Stimulated activated memory B cell treated with anti-CD40 and anti-IgM and Interleukin-4, amounts not matched to agents 10 μg/mL and 1 μg/mL and 100 μg/mL, for 72 hours (primary cell): ENCODE results near the gene DAPK1.
"Not testable (repeated sequence)": the region's sequence is repeated elsewhere in the genome, so short reads cannot be mapped to it uniquely, and the experiment has no call there.

Experiments
- ATAC-seq: fragments of 150-1000 bp; cut with Tn5 transposase; 2 replicates; pipeline ENCODE4 v1.10.0; 2021
- H3K27ac Mint-ChIP-seq: one replicate; pipeline ENCODE4 v1.8.0; 2022; ENCODE audit warnings: mild to moderate bottlenecking, mixed read lengths
- H3K27me3 Mint-ChIP-seq: one replicate; pipeline ENCODE4 v1.8.0; 2022; ENCODE audit warnings: mixed read lengths
- H3K36me3 Mint-ChIP-seq: one replicate; pipeline ENCODE4 v1.8.0; 2022; ENCODE audit warnings: mixed read lengths
- H3K4me1 Mint-ChIP-seq: one replicate; pipeline ENCODE4 v1.8.0; 2022; ENCODE audit warnings: mixed read lengths
- H3K4me3 Mint-ChIP-seq: one replicate; pipeline ENCODE4 v1.8.0; 2022; ENCODE audit warnings: mild to moderate bottlenecking, moderate library complexity, mixed read lengths
- H3K9me3 Mint-ChIP-seq: one replicate; pipeline ENCODE4 v1.8.0; 2022; ENCODE audit warnings: mixed read lengths

The DAPK1 gene

DNA sequence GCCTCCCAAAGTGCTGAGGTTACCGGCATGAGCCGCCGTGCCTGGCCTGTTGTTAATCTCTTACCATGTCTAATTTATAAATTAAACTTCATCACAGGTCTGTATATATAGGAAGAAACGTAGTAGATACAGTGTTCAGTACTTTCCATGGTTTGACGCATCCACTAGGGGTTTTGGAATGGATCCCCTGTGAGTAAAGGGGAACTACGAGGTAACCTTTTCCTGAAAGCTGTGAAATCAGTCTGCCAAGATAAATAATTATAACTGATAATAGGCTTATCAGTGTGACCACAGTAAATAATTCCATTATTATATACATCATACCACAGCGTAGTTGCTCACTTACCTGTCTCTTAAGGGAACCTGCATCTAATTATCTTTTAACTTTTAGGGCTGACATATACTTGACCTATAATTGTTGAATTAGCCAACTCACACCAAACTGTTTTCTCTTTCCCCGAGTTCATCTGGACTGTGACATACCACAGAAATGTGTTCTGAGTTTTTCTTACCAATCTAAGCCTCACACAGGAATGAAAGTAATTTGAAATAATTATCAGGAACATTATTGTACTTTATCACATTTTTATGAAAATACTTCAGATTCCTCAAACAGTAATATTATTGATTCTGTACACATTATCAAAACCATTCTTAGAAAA is 42.9 kb downstream of the DAPK1 start:
- Mint-ChIP-seq H3K4me1 (no peaks in the 10 kb centered on the region), H3K27ac (no peak overlapping the region), H3K36me3 (no peaks in the 10 kb centered on the region), H3K4me3 (no peak overlapping the region), H3K27me3 (no peaks in the 10 kb centered on the region), H3K9me3 (no peaks in the 10 kb centered on the region)
- ATAC-seq = no peak

DNA sequence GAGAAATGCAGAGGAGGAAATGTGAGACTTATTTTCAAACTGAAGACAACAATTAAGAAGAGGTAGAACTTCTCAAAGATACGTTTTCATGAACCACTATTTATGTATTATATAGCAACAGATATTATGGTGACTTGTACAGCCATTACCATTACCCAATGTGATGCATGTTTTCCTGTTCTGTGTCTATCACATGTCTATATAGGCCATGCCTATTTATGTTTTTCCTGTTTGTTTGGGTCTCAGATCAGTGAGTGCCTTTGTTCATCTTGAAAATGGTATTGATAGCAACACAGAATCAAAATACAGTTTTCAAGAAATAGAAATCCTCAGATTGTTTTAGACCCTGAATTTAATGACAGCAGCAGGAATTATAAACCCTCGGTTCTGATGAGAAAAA is 44.0 kb downstream of the DAPK1 start:
- H3K4me1 Mint-ChIP-seq = no peaks in the 10 kb centered on the region
- no peaks in the 10 kb centered on the region for H3K27me3 Mint-ChIP-seq
- H3K4me3 Mint-ChIP-seq = no peak overlapping the region
- no peaks in the 10 kb centered on the region for H3K9me3 Mint-ChIP-seq
- ATAC-seq = no peak
- H3K36me3 Mint-ChIP-seq = no peaks in the 10 kb centered on the region
- no peak overlapping the region for H3K27ac Mint-ChIP-seq

DNA sequence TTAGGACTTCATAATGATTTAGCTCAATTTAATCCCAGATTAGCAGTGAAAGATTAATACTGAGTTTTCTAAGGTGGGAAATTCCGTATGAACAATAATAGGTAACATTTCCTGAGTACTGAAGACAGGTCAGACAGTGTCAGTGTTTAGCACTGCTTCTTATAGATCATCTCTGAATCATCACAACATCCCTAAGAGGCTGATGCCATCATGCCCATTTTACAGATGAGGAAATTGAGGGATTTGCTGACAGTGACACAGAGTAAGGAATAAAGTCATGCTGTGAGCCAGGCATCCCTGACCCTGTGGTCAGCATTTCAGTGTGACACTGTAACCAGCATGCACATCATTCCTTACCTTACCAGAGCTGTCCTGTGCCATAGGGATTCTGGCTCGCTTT is 44.5 kb downstream of the DAPK1 start:
- H3K4me1 Mint-ChIP-seq = no peaks in the 10 kb centered on the region
- no peak for ATAC-seq
- H3K4me3 Mint-ChIP-seq = no peak overlapping the region
- H3K36me3 Mint-ChIP-seq = no peaks in the 10 kb centered on the region
- H3K27me3 Mint-ChIP-seq = no peaks in the 10 kb centered on the region
- H3K9me3 Mint-ChIP-seq = no peaks in the 10 kb centered on the region
- no peak overlapping the region for H3K27ac Mint-ChIP-seq

DNA sequence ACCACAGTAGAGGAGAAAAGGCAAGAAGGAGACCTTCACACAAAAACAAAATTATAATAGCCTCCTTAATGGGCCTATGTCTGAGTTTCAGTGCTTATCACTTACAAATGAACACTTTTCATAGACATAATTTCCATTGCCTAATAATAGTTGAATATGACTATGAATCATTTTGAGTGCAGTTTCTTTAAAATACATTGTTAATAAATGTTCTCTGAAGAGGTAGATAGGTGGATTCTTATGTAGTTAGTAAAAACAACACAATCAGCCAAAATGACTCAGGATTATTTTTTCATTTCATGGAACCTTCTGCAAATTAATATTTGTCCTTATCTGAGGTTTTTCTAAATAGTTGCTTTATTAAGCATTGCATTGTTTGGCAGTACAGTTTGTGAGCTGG is 45.6 kb downstream of the DAPK1 start:
- Mint-ChIP-seq H3K27ac (no peak overlapping the region), H3K27me3 (no peaks in the 10 kb centered on the region), H3K9me3 (no peaks in the 10 kb centered on the region)

DNA sequence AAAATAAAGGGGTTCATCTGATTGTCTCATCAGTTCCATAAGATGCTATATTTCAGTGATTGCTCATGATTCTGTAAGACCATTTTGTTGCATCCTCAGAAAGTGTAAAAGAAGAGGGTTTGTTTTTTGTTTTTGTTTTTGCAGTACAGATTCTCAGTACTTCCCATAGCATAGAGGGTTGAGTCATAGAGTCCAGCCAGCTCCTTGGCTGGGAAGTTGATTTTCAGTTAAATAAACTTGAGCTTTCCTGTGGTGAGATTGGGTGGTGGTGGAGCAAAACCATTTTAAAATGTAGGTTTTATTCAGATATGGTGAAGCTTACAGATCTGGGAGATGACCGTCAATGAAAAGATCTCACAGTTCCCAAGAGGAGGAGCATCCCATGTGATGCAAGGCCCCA is 48.2 kb downstream of the DAPK1 start:
- Mint-ChIP-seq H3K36me3 (no peaks in the 10 kb centered on the region), H3K27me3 (no peaks in the 10 kb centered on the region), H3K27ac (no peak overlapping the region), H3K4me1 (no peaks in the 10 kb centered on the region), H3K9me3 (no peaks in the 10 kb centered on the region), H3K4me3 (no peak overlapping the region)
- ATAC-seq = no peak

More for the DNA sequence above, 45.6 kb downstream of the DAPK1 start:
- no peak for ATAC-seq
- Mint-ChIP-seq H3K4me1 (no peaks in the 10 kb centered on the region), H3K36me3 (no peaks in the 10 kb centered on the region), H3K4me3 (no peak overlapping the region)

DNA sequence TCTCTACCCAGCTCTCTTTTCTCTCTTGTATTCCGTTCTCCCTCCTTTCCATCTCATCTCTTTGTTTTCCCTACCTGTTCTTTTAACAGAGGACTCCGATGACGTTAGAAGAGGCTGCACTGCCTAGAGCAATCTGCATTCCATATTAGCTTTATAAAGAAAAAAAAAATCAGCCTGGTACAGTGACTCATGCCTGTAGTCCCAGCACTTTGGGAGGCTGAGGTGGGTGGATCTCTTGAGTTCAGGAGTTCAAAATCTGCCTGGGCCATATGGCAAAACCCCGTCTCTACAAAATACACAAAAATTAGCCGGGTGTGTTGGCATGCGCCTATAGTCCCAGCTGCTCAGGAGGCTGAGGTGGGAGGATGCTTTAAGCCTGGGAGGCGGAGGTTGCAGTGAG is 49.0 kb downstream of the DAPK1 start:
- no peak overlapping the region for H3K27ac Mint-ChIP-seq
- H3K27me3 Mint-ChIP-seq = no peaks in the 10 kb centered on the region
- no peak for ATAC-seq
- H3K4me1 Mint-ChIP-seq = no peaks in the 10 kb centered on the region
- no peaks in the 10 kb centered on the region for H3K36me3 Mint-ChIP-seq
- H3K9me3 Mint-ChIP-seq = no peaks in the 10 kb centered on the region
- H3K4me3 Mint-ChIP-seq = no peak overlapping the region

DNA sequence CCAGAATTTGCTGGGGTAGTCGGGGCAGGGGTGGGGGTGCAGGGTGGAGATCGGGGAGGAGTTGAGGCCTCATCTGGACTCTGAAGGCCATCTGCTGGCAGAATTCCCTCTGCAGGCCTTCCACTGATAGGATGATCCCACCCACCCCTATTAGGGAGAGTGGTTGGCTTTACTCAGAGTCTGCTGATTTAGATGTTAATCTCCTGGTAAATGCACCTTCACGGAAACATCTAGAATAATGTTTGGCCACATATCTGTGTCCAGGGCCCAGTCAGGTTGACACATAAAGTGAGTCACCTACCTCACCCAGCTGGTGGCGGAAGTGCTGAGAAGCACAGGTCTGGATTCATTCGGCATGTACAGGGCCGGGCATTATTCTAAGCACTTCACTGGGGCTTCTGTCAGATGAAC is 50.0 kb downstream of the DAPK1 start:
- no peak for ATAC-seq
- no peak overlapping the region for H3K4me3 Mint-ChIP-seq
- no peaks in the 10 kb centered on the region for H3K27me3 Mint-ChIP-seq
- no peaks in the 10 kb centered on the region for H3K4me1 Mint-ChIP-seq
- no peaks in the 10 kb centered on the region for H3K9me3 Mint-ChIP-seq
- H3K36me3 Mint-ChIP-seq = no peaks in the 10 kb centered on the region
- H3K27ac Mint-ChIP-seq = no peak overlapping the region

DNA sequence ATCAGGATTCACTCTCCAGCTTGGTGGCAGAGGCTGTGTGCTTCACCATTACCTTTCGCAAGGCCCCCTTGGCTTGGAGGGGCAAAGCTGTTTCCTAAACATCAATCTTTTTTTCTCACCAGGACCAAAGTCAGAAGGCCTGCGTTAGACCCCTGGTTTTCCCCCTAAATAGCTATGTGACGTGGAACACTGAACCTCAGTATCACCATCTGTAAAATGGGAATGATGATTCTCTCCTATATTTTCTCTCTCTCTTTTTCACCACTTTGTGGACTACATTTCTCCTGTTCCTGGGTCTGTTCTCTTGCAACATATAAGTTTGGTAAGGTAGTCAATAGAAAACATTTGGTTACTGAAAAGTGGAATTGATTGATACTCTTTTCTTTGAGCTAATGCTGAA is 50.5 kb downstream of the DAPK1 start:
- no peaks in the 10 kb centered on the region for H3K36me3 Mint-ChIP-seq
- no peak for ATAC-seq
- H3K9me3 Mint-ChIP-seq = no peaks in the 10 kb centered on the region
- no peak overlapping the region for H3K27ac Mint-ChIP-seq
- no peaks in the 10 kb centered on the region for H3K4me1 Mint-ChIP-seq
- H3K4me3 Mint-ChIP-seq = no peak overlapping the region
- no peaks in the 10 kb centered on the region for H3K27me3 Mint-ChIP-seq

DNA sequence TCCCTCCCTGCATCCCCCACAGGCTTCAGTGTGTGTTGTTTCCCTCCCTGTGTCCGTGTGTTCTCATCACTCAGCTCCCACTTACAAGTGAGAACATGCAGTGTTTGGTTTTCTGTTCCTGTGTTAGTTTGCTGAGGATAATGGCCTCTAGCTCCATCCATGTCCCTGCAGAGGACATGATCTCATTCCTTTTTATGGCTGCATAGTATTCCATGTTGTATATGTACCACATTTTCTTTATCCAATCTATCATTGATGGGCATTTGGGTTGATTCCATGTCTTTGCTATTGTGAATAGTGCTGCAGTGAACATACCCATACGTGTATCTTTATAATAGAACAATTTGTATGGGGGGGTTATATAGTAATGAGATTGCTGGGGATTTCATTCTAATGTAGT is 51.4 kb downstream of the DAPK1 start:
- ATAC-seq, H3K4me1 Mint-ChIP-seq, H3K27me3 Mint-ChIP-seq, H3K9me3 Mint-ChIP-seq, H3K27ac Mint-ChIP-seq, H3K4me3 Mint-ChIP-seq, H3K36me3 Mint-ChIP-seq: not testable (repeated sequence)

DNA sequence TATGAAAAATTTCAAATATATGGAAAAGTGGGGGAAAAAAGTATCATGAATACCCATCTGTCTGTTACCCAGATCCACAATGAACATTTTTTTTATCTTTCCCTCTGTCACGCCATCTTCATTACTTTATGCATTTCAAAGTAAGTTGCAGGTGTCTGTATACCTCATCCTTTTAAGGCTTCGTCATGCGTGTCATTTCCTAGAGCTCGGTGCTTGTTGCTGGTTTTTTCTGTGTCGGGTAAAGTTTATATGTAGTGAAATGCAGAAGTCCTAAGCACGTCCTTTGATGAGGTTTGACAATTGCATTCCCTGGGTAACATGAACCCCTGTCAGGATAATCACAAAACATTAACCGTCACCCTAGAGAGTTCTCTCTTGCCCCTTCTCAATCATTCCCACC is 52.1 kb downstream of the DAPK1 start:
- ATAC-seq = no peak
- Mint-ChIP-seq H3K27me3 (no peaks in the 10 kb centered on the region), H3K36me3 (no peaks in the 10 kb centered on the region), H3K4me1 (no peaks in the 10 kb centered on the region), H3K4me3 (no peak overlapping the region), H3K9me3 (no peaks in the 10 kb centered on the region), H3K27ac (no peak overlapping the region)

DNA sequence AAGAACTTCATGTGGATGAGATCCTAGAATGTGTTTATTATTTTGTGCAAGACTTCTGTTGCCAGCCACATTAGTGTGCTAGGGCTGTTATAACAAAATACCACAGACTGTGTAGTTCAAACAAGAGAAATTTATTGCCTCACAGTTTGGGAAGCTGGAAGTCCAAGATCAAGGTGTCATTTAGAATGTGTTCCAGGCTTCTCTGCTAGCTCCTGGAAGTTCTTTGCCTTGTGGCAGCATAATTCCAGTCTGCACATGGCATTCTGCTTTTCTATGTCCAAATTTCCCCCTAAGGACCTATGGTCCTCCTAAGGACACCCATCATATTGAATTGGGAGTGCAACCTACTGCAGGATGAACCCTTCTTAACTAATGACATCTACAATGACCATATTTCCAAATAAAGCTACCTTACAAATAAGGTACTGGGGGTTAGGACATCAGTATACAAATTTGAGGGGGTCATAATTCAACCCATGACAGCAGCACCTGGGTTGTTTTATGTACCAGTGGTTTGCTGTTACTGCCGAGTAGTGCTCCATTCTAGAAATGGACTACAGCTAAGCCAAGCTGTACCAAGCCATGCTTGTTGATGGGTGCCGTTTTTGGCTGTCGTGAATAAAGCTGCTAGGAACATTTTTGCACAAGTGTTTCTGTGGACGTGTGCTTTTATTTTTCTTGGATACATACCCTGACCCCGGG is 52.7 kb downstream of the DAPK1 start:
- no peaks in the 10 kb centered on the region for H3K36me3 Mint-ChIP-seq
- no peaks in the 10 kb centered on the region for H3K4me1 Mint-ChIP-seq
- H3K4me3 Mint-ChIP-seq = no peak overlapping the region

DNA sequence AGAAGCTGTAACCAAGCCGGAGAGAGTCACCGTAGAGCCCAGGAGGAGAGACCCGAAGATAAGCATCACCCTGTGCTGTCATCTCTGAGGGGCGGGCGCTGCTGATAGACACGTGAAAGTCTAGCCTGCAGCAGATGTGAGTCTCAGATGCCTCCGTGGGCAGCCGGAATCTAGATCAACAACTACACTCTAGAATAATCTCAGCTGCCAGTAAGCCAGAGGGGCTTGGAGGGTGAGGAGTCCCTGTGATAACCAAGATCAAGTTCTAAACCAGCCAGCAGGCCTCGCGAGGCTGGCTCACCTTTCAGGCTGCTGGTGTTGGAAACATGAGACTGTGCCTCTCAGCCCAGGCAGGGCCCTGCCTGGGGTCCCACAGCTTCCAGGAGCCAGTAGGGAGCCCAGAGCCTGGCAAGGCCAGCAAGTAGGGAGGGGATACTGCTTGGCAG is 54.1 kb downstream of the DAPK1 start:
- no peaks in the 10 kb centered on the region for H3K9me3 Mint-ChIP-seq
- H3K27me3 Mint-ChIP-seq = no peaks in the 10 kb centered on the region
- no peak overlapping the region for H3K4me3 Mint-ChIP-seq
- no peaks in the 10 kb centered on the region for H3K36me3 Mint-ChIP-seq
- no peaks in the 10 kb centered on the region for H3K4me1 Mint-ChIP-seq
- H3K27ac Mint-ChIP-seq = no peak overlapping the region
- no peak for ATAC-seq

More for the DNA sequence above, 52.7 kb downstream of the DAPK1 start:
- Mint-ChIP-seq H3K9me3 (no peaks in the 10 kb centered on the region), H3K27me3 (no peaks in the 10 kb centered on the region), H3K27ac (no peak overlapping the region)
- no peak for ATAC-seq

DNA sequence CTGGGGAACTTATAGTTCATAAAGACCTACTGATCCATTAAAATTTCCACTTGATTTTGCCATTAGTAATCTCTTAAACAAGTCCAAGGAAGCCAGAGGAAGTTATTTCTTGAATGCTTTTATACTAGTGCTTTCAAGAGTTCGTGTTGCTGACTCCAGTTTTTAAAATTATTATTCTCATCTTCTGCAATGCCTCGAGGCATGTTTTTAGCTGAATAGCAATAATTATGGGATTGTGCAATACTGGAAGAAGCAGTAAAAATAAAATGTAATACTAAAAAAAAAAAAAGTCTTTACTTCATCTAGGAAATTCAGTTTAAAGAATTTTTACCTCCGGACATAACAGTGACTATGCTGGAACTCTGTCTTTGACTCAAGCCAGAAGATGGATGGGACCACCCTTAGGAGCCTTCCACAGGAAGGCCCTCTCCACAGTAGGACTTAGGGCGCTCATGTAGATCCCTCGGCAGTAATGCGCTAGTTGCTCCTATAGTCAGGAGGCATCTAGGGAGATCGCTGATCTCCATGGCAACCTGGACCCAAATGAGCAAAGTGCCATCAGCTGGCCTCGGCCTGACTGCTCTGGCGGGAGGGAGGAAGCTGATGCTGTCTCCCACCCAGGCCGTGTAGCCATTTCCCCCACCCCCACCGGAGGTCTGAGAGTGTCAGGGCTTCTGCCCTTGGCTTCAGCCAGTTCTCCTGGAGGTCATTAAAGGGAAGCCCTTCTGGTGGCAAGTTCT is 56.7 kb downstream of the DAPK1 start:
- no peak for ATAC-seq

DNA sequence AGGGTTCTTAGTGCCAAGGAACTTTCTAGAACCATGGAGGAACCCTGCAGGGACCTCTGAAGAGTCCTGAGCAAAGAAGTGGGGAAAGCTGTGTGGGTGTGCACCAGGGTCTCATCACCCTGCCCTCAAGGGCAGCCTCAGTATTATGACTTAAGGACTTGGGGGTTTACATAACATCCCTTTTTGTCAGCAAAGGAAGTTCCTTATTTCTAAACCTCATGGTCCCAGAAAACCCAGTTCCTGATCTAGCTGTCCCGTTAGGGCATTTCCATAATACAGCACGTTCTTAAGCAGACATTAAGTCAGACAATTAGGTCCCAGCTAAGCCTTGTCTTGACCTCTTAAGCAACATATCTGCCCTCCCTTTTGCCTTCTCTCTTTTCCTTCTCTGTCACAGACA is 57.3 kb downstream of the DAPK1 start:
- H3K4me1 Mint-ChIP-seq = no peaks in the 10 kb centered on the region
- no peak for ATAC-seq
- H3K36me3 Mint-ChIP-seq = no peaks in the 10 kb centered on the region
- peaks cover 6% of the 10 kb centered on the region for H3K27me3 Mint-ChIP-seq
- no peaks in the 10 kb centered on the region for H3K9me3 Mint-ChIP-seq
- H3K27ac Mint-ChIP-seq = no peak overlapping the region
- H3K4me3 Mint-ChIP-seq = no peak overlapping the region

More for the DNA sequence above, 56.7 kb downstream of the DAPK1 start:
- Mint-ChIP-seq H3K27me3 (no peaks in the 10 kb centered on the region), H3K4me1 (no peaks in the 10 kb centered on the region), H3K4me3 (no peak overlapping the region), H3K27ac (no peak overlapping the region), H3K36me3 (no peaks in the 10 kb centered on the region), H3K9me3 (no peaks in the 10 kb centered on the region)

DNA sequence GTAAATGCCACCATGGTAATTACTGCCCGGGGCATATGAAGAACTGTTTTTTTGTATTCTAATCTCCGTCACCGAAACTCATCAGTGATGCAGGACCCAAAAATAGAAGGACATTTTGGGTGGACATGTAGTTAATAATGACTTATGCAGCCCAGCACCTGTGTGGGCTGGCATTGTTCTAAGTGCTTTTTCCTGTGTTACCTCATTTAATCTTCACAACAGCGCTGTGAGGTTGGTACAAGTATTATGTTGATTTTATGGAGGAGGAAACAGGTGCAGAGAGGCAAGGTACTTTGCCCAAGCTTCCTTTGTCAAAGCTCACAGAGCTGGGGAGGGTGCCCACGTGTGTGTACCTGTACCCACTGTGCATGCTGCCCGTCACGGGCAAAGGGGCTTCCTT is 58.4 kb downstream of the DAPK1 start:
- ATAC-seq = no peak
- Mint-ChIP-seq H3K4me1 (no peaks in the 10 kb centered on the region), H3K27ac (no peak overlapping the region)

DNA sequence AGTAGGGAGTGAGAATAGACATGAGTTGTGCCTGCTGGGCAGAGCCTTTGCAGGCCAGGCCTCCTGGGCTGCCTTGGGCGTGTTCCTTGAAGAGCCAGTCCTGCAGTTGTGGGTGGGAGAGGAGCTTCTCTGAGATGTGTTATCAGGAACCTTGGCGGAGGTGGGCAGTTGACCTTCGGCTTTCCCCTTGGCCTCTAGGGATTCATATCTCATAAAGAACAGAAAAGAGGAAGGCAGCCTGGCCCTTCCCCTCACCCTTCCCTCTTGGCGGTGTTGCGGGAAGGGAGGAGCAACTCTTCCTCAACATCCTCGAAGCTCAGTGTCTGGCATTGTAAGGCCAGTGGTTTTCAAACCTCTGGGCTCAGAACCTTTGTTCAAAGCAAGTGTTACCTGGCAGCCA is 59.2 kb downstream of the DAPK1 start:
- H3K9me3 Mint-ChIP-seq = no peaks in the 10 kb centered on the region
- no peak overlapping the region for H3K27ac Mint-ChIP-seq
- H3K27me3 Mint-ChIP-seq = peaks cover 9% of the 10 kb centered on the region
- H3K36me3 Mint-ChIP-seq = no peaks in the 10 kb centered on the region
- H3K4me1 Mint-ChIP-seq = no peaks in the 10 kb centered on the region
- no peak for ATAC-seq
- no peak overlapping the region for H3K4me3 Mint-ChIP-seq

More for the DNA sequence above, 58.4 kb downstream of the DAPK1 start:
- Mint-ChIP-seq H3K36me3 (no peaks in the 10 kb centered on the region), H3K9me3 (no peaks in the 10 kb centered on the region), H3K4me3 (no peak overlapping the region), H3K27me3 (peaks cover 9% of the 10 kb centered on the region)
